PC-9 (cell line): ENCODE data around the gene PIK3CA.

Source experiments
- CTCF ChIP-seq: fragments of 200-600 bp; sonication (generic); conservative IDR thresholded peaks from 2 replicates; pipeline ENCODE4 v1.6.1; 2017; ENCODE audit warnings: mixed run types, antibody characterized with exemption, mild to moderate bottlenecking, moderate library complexity
- EZH2 ChIP-seq: fragments of 200-600 bp; sonication (generic); IDR thresholded peaks from 2 replicates; pipeline ENCODE4 v1.8.0; 2017; ENCODE audit warnings: antibody characterized with exemption, low read depth

- TF ChIP-seq CTCF (no peak), EZH2 (no peak)
These were observed 6.3 kb upstream of the PIK3CA start for GRCh38 chr3:179141890-179142289.
